ENCODE measurements around the gene PGM1.

DNA sequence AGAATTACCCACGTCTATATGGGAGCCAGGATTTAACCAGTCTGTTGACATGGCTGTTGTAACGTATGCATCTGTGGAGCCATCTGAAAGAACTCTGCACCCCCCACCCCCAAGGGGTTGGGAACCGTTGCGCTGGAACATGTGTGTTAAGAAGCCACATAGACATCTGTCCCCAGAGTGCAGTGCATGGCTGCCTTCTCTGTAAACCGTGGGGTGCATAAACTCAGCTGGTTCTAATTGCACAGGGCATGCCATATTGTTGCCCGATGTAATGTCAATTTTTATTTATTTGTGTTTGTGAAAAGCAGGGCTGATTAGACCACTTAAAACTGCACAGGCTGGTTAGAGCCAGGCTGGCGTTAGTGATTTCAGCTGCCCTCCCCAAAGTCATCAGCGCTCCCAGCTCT is 110.5 kb downstream of the PGM1 start:
- TF ChIP-seq, protein P1, sequence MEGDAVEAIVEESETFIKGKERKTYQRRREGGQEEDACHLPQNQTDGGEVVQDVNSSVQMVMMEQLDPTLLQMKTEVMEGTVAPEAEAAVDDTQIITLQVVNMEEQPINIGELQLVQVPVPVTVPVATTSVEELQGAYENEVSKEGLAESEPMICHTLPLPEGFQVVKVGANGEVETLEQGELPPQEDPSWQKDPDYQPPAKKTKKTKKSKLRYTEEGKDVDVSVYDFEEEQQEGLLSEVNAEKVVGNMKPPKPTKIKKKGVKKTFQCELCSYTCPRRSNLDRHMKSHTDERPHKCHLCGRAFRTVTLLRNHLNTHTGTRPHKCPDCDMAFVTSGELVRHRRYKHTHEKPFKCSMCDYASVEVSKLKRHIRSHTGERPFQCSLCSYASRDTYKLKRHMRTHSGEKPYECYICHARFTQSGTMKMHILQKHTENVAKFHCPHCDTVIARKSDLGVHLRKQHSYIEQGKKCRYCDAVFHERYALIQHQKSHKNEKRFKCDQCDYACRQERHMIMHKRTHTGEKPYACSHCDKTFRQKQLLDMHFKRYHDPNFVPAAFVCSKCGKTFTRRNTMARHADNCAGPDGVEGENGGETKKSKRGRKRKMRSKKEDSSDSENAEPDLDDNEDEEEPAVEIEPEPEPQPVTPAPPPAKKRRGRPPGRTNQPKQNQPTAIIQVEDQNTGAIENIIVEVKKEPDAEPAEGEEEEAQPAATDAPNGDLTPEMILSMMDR (IDR thresholded peaks at IDR 0.05) = no peak
- no peak for TF ChIP-seq POLR2A (IDR thresholded peaks at IDR 0.05)

Measured in thyroid gland (tissue), 4 donors.